Vagina (tissue), 2 donors: ENCODE data around the gene MUCL3.

ENCODE experiments used
- POLR2A ChIP-seq, 2 donors: fragments of 450-650 bp; IDR thresholded peaks; one replicate each; pipeline ENCODE4 v1.6.1; 2017; ENCODE audit warnings: antibody characterized with exemption in 2 of 2, mild to moderate bottlenecking in 2 of 2, moderate library complexity in 2 of 2
- TF ChIP-seq, protein P1 (sequence below), 3 experiments: fragments of 450-650 bp in 2 of 3; fragments of 200-600 bp in 1 of 3; sonication (generic) in 1 of 3; IDR thresholded peaks; one replicate each; pipeline ENCODE4 v1.5.1; 2017 to 2019; ENCODE audit warnings: antibody characterized with exemption in 3 of 3, mild to moderate bottlenecking in 2 of 3, moderate library complexity in 2 of 3

GRCh38 chr6:30983439-30983838 lies 42.7 kb downstream of the MUCL3 start, which contains the start of gene MUC21:
- TF ChIP-seq, protein P1, sequence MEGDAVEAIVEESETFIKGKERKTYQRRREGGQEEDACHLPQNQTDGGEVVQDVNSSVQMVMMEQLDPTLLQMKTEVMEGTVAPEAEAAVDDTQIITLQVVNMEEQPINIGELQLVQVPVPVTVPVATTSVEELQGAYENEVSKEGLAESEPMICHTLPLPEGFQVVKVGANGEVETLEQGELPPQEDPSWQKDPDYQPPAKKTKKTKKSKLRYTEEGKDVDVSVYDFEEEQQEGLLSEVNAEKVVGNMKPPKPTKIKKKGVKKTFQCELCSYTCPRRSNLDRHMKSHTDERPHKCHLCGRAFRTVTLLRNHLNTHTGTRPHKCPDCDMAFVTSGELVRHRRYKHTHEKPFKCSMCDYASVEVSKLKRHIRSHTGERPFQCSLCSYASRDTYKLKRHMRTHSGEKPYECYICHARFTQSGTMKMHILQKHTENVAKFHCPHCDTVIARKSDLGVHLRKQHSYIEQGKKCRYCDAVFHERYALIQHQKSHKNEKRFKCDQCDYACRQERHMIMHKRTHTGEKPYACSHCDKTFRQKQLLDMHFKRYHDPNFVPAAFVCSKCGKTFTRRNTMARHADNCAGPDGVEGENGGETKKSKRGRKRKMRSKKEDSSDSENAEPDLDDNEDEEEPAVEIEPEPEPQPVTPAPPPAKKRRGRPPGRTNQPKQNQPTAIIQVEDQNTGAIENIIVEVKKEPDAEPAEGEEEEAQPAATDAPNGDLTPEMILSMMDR (IDR thresholded peaks at IDR 0.05) = no peak
- no peak for TF ChIP-seq POLR2A (IDR thresholded peaks at IDR 0.05)
